Tibial nerve (tissue), 4 donors: ENCODE results near the gene TMEM232.

Experiments used
- CTCF ChIP-seq, 5 experiments: fragments of 200-600 bp in 3 of 5; fragments of 450-650 bp in 2 of 5; sonication (generic) in 3 of 5; IDR thresholded peaks; one replicate each; pipeline ENCODE4 v1.5.1; 2016 to 2019; ENCODE audit warnings: antibody characterized with exemption in 5 of 5, mild to moderate bottlenecking in 3 of 5, moderate library complexity in 2 of 5
- EP300 ChIP-seq, 2 donors: sonication (generic); formaldehyde crosslinking; IDR thresholded peaks; one replicate each; pipeline ENCODE4 v1.6.1; 2017; ENCODE audit warnings: antibody characterized with exemption in 2 of 2, mild to moderate bottlenecking in 1 of 2

GRCh38 chr5:110638970-110639902 is 87.2 kb downstream of the TMEM232 start:
- no peak for TF ChIP-seq CTCF (IDR thresholded peaks at IDR 0.05)
- no peak for TF ChIP-seq EP300 (IDR thresholded peaks at IDR 0.05)
